Measurements from ENCODE around the gene TNNT2.

The TNNT2 gene

DNA sequence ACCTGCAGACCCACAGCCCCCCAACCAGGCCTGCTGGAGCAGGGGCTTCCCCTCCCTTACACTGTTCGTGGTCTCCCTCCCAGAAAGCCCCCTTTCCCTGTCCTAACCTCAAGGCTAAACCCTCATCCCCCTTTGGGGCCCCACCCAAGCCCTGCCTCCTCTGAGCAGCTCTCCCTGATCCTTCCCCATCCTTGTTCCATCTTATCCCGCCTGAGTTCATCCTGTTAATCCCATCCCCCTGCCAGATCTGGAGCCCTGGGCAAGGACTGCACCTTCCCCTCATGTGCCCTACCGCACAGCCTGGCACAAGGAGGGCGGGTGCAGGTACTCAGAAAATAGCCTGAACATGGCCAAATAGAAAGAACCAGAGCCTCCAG is 6.9 kb upstream of the TNNT2 start:
- no peak overlapping the region for H3K4me3 ChIP-seq (replicated peaks; ENCODE audit: low read depth, low read length)
- no peak for DNase-seq (ENCODE audit: extremely low read depth, insufficient read length)
- TF ChIP-seq, protein P1, sequence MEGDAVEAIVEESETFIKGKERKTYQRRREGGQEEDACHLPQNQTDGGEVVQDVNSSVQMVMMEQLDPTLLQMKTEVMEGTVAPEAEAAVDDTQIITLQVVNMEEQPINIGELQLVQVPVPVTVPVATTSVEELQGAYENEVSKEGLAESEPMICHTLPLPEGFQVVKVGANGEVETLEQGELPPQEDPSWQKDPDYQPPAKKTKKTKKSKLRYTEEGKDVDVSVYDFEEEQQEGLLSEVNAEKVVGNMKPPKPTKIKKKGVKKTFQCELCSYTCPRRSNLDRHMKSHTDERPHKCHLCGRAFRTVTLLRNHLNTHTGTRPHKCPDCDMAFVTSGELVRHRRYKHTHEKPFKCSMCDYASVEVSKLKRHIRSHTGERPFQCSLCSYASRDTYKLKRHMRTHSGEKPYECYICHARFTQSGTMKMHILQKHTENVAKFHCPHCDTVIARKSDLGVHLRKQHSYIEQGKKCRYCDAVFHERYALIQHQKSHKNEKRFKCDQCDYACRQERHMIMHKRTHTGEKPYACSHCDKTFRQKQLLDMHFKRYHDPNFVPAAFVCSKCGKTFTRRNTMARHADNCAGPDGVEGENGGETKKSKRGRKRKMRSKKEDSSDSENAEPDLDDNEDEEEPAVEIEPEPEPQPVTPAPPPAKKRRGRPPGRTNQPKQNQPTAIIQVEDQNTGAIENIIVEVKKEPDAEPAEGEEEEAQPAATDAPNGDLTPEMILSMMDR (IDR thresholded peaks at IDR 0.05; ENCODE audit: insufficient read depth, low read length, poor library complexity, severe bottlenecking) = no peak
- peaks cover 2% of the 10 kb centered on the region for H3K27me3 ChIP-seq (replicated peaks; ENCODE audit: control insufficient read depth, insufficient read depth, low read length)
- H3K36me3 ChIP-seq (ENCODE audit: control insufficient read depth, insufficient read depth, low read length) = no peaks in the 10 kb centered on the region

DNA sequence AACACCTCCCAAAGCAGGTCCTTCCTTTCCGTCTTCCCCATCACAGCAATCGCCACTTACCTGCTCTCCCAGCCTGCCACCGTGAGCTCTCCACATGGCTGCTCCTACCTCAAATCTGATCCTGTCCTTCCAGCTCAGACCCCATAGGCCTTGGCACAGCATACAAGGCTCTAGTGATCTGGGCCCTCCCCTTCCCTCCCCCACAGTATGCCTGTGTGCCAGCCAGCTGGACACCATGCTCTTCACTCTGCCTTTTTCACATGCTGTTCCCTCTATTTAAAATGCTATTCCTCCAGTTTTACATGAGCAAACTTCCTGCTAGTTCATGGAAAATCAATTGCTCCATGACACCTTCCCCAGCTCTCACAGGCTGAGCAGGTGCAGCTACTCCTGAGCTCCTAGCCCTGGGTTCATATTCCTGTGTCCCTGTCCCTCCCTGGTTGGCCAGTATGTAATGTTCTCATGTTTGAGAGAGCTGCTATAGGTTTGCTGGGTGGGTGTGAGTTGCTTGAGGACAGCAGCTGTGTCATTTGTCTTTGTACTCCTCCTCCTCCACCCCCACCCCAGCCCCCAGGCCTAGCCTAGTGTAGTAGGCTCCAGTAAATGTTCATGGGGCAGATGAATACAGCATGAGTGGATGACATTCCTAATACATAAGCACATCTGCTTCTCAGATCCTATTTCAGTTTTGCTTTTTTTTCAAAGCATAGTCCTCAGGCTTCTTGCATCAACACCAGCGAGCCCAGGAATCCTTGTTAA is 6.3 kb upstream of the TNNT2 start:
- TF ChIP-seq, protein P1 (IDR thresholded peaks at IDR 0.05; ENCODE audit: insufficient read depth, low read length, poor library complexity, severe bottlenecking) = no peak
- peaks cover 2% of the 10 kb centered on the region for H3K27me3 ChIP-seq (replicated peaks; ENCODE audit: control insufficient read depth, insufficient read depth, low read length)
- no peak overlapping the region for H3K4me3 ChIP-seq (replicated peaks; ENCODE audit: low read depth, low read length)
- H3K36me3 ChIP-seq (ENCODE audit: control insufficient read depth, insufficient read depth, low read length) = no peaks in the 10 kb centered on the region
- no peak for DNase-seq (ENCODE audit: extremely low read depth, insufficient read length)

DNA sequence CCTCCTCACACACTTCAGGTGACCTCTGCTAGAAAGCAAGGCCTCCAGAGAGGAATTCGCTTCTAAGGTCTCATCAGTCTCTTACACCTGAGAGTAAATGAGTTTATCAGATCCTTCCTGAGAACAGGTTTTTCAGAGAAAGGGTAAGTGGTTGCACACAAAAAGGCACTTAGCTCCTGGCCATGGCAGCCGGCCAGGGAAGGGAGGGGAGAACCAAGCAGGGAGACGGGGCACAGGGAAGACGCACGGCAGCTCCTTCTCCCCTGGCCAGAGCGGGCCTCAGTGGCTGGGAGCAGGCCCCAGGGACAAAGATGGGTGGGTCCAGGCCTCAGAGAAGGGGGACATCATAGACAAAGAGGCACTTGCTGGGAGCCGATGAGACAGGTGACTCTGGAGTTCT is 3.6 kb upstream of the TNNT2 start:
- no peaks in the 10 kb centered on the region for H3K36me3 ChIP-seq (ENCODE audit: control insufficient read depth, insufficient read depth, low read length)
- peaks cover 2% of the 10 kb centered on the region for H3K27me3 ChIP-seq (replicated peaks; ENCODE audit: control insufficient read depth, insufficient read depth, low read length)
- DNase-seq (ENCODE audit: extremely low read depth, insufficient read length) = no peak
- TF ChIP-seq, protein P1 (IDR thresholded peaks at IDR 0.05; ENCODE audit: insufficient read depth, low read length, poor library complexity, severe bottlenecking) = no peak
- H3K4me3 ChIP-seq (replicated peaks; ENCODE audit: low read depth, low read length) = no peak overlapping the region

DNA sequence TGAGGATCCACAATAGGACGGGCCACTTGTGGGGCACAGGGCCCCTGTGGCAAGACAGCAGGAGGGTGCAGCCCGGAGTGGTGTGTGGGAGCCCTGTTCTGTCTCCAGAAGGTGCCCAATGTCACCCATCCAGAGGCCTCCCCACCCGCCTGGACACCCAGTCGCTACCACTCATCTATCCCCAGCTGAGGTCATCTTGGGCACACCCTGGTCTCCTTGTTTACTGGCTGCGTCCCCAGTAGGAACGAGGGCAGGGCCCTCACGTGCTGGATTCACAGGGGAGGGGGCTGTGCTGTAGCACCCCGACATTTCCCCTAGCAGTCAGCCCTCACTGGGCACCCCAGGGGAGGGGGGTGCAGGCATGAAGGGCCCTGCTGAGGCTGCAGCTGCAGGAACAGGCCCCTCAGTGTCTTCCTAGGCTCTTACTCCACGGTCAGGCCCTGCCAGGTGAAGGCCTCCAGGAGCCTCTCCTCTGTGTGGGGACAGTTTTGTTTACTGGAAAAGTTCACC is 2.3 kb upstream of the TNNT2 start:
- TF ChIP-seq, protein P1 (IDR thresholded peaks at IDR 0.05; ENCODE audit: insufficient read depth, low read length, poor library complexity, severe bottlenecking) = no peak
- no peak overlapping the region for H3K4me3 ChIP-seq (replicated peaks; ENCODE audit: low read depth, low read length)
- no peak for DNase-seq (ENCODE audit: extremely low read depth, insufficient read length)
- peaks cover 2% of the 10 kb centered on the region for H3K27me3 ChIP-seq (replicated peaks; ENCODE audit: control insufficient read depth, insufficient read depth, low read length)
- H3K36me3 ChIP-seq (ENCODE audit: control insufficient read depth, insufficient read depth, low read length) = no peaks in the 10 kb centered on the region

DNA sequence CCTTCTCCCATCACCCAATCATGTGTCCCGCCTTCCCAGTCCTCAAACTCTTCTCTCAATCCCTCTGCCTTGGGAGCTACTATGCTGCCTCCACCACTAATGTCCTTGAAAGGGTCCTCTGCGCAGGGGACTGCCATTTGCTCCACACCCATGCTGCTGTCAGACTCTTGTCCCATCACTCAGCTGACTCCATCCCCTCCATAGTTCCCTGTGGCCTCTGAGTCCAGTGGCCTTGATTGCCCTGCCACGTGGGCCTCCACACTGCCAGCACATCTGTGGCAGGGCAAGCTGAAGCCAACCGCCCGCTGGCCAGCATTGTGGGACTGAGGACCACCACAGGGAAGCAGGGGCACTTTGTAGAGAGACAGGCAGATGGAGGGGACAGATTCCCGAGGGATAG is 1.3 kb upstream of the TNNT2 start:
- Histone ChIP-seq H3K36me3 (ENCODE audit: control insufficient read depth, insufficient read depth, low read length) (no peaks in the 10 kb centered on the region), H3K4me3 (replicated peaks; ENCODE audit: low read depth, low read length) (no peak overlapping the region), H3K27me3 (replicated peaks; ENCODE audit: control insufficient read depth, insufficient read depth, low read length) (peaks cover 2% of the 10 kb centered on the region)
- TF ChIP-seq, protein P1 (IDR thresholded peaks at IDR 0.05; ENCODE audit: insufficient read depth, low read length, poor library complexity, severe bottlenecking) = no peak
- no peak for DNase-seq (ENCODE audit: extremely low read depth, insufficient read length)

Data from GM06990 (cell line).